ACHN (cell line): ENCODE data around the gene LIMS2.

Source experiments
- DNase-seq: peaks from one replicate; pipeline ENCODE4 v3.0.0-alpha.2; 2015
- in situ Hi-C: cut with HindIII; loops from 2 replicates; pipeline ENCODE4 v1.10.0; 2017; ENCODE audit warnings: low sequenced_read_pairs, low pct_ligation_motif_present, low pct_unique_long_range_greater_than_20kb

The LIMS2 gene

GRCh38 chr2:127618551-127619202, 56.7 kb downstream of the LIMS2 start:
- in situ Hi-C loops = no loop called here

DNA sequence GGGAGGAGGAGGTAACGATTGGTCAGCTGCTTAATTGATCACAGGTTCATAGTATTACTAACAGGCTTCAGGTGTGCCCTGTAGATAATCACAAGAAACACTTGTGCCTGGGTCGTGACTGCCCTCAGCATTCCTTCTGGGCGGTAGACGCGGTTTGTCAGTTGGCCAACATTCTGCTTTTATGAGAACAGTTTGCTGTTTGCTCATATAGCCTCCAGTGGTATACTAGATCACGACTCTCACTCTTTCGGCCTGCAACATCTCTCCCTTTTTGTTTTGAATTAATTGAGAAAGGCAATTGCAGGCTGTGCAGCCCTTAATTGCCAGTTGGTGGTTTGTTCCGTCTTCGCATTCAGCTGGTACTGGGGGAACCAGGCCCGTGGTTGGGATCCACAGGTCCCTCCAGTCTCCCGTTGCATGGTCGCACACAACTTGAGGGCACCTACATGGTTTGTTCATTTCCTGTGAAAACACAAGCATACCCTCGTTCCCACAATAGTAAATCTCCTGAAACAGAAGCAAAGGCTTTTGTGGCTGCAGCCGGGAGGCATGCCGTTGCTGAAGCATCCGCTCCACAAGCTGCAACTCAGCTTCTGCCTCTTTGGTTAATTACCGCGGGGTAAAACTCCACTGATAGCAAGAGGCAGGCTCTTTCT, 59.7 kb downstream of the LIMS2 start:
- DNase-seq = no peak
- in situ Hi-C loops = no loop called here

More at GRCh38 chr2:127618551-127619202, 56.7 kb downstream of the LIMS2 start:
- no peak for DNase-seq

GRCh38 chr2:127614731-127615130, 60.6 kb downstream of the LIMS2 start:
- DNase-seq = no peak
- in situ Hi-C loops = no loop called here

GRCh38 chr2:127614246-127614645, 61.1 kb downstream of the LIMS2 start:
- in situ Hi-C loops = no loop called here
- no peak for DNase-seq

GRCh38 chr2:127612111-127612822, 63.1 kb downstream of the LIMS2 start:
- in situ Hi-C loops = no loop called here
- DNase-seq = no peak

- in situ Hi-C loops = no loop called here
These were observed 64.0 kb downstream of the LIMS2 start for GRCh38 chr2:127611076-127611925.

DNA sequence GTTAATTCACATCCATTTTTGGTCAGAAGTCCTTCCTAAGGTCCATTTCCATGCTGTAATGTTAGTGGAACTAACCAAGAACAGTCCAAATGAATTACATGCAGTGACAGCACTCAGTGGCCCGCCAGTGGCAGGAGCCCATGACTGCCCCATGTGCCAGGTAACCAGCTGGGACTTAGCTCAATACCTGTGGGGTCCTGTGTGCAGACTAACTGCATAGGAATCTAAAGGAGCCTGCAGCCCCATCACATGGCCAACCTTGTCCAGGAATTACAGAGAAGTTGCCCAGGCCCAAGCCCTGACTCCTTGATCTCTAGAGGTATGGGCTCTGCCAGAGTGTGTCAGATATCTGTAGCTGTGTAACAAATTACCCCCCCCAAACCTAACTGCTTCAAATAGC, 64.8 kb downstream of the LIMS2 start:
- in situ Hi-C loops = no loop called here
- no peak for DNase-seq

More at GRCh38 chr2:127611076-127611925, 64.0 kb downstream of the LIMS2 start:
- DNase-seq = no peak

DNA sequence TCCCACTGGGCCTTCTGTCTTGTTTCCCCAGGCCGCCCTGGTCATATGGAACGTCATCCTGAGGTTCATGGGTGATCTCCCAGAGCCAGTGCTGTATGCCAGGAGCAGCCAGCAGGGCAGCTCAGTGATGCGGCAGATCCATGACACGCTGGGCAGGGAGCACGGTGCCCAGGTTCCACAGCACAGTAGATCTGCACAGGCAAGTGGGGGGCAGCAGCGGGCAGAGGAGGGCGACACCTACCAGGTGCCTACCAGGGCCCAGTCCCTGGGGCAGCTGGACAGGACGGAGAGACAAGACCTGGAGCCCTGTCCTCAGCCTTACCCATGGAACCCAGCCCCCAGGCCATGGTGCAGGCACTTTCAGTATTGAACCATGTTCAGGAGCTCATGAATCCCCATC, 65.5 kb downstream of the LIMS2 start:
- DNase-seq = no peak
- in situ Hi-C loops = no loop called here

DNA sequence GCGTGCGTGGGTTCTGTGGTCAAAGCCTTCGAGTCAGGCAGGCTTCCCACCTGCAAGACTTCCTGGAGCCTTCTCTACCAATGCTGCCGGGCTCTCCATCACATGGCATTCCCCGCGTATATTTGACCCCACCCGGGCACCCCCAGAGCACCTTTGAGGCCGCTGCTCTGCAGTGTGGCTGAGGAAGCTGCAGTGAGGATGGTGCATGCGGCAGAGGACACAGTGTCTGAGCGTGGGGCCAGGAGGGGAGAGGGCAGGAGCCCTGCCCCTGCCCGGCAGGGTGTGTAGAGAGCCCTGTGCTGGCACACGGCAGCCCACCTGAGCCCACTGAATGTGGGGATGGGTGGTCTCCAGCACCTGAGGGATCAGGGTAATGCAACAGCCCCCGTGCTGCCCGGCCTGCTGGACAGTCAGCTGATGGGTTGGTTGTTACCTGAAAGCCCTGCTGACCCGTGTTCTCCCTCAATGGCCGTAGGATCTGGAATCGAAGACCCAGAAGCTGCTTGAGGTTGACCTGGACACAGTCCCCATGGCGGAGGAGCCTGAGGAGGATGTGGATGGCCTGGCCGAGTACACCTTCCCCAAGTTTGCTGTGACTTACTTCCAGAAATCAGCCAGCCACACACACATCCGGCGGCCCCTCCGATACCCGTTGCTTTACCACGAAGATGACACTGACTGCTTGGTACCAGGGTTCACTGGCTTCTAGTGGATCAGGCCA, 66.1 kb downstream of the LIMS2 start:
- in situ Hi-C loops = no loop called here
- DNase-seq = no peak

DNA sequence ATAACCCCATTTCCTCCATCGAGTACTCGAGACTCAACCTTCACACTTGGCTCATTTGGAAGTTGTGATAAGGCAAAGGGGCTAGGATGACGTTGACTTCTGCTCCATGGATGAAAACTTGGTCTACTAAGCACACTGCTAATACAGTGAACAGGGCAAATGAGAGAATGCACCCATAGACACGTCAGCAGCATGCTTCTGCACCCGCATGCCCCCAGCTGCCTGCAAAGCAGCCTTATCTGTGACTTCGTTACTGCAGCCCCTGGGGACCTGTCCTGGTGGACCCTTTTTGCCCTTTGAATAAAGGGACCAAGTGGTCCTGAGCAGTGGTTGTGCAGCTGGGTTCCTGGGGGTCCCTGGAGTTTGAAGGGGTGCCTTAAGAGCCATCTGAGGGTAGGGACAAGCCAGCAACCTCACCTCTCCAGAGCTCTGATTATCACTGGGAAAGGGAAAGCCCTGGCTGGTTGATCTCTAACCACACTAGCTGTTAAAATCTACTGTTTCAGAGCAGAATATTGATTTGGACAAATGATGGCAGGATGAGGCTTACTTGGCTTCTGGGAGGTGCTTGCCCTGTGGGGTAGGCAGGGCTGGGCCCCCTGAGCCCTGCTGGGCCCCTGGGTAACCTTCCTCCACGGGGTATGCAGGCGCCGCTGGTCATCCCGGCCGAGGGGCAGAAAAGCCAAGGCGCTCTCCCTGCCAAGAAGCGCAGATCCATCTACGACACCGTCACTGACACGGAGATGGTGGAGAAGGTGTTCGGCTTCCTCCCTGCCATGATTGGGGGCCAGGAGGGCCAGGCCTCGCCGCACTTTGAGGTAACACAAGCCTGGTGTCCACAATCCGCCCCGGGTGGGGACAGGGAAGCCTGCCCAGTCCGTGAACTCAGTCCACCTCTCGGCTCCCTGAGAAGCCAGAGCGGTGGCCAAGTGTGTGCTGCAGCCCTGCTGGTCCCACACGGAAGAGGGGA, 67.0 kb downstream of the LIMS2 start:
- in situ Hi-C loops = no loop called here
- DNase-seq = no peak

- in situ Hi-C loops = no loop called here
These were observed 67.9 kb downstream of the LIMS2 start for GRCh38 chr2:127607399-127607908.

GRCh38 chr2:127606625-127607398, 68.5 kb downstream of the LIMS2 start:
- in situ Hi-C loops = no loop called here

More at GRCh38 chr2:127607399-127607908, 67.9 kb downstream of the LIMS2 start:
- DNase-seq = no peak

DNA sequence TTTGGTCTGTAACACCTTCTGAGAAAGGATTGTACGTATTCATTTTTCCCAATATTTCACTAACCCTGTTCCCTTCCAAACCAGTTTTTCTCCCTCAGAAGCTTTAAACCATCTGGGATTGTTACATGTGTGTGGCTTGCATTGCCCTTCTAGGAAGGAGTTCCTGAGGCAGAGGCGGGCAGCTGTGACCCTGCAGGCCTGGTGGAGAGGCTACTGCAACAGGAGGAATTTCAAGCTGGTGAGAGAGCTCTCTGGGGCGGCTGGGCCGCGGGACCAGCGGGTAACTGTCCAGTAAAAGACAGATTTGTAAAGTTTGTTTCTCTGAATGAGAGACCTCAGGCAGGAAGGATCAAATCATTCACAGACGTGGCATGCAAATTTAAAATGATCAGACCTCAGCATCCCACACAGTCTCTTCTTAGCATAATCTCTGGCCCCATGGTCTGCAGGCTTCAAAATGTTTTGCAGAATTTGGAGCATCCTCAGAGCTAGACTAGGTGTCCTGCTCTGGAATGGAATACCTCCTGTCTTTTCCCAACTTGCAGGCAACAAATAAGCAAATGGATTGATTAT, 69.6 kb downstream of the LIMS2 start:
- in situ Hi-C loops = no loop called here
- no peak for DNase-seq

More at GRCh38 chr2:127606625-127607398, 68.5 kb downstream of the LIMS2 start:
- DNase-seq = no peak

- in situ Hi-C loops = no loop called here
- no peak for DNase-seq
These were observed 70.3 kb downstream of the LIMS2 start for GRCh38 chr2:127604986-127605385.

DNA sequence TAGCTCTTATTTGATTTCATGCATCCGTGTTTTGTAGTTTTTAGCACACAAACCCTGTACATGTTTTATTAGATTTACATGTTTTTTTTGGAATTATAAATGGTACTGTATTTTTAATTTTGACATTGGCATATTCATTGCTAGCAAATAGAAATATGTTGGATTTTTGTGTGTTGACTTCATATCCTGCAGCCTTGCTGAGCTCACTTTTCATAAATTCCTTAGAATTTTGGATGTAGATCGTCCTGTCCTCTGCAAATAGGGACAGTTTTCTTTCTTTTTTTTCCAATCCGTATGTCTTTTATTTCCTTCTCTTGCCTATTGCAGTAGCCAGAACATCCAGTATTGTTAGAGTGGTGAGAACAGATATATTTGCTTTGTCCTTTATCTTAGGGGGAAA, 76.1 kb downstream of the LIMS2 start:
- no peak for DNase-seq
- in situ Hi-C loops = no loop called here

GRCh38 chr2:127598711-127599110, 76.6 kb downstream of the LIMS2 start:
- in situ Hi-C loops = no loop called here
- no peak for DNase-seq
